NOMO-1 treated with dmso at 0.1 percent for 144 hours (cell line): ENCODE data around the gene SNN.

Experiments used
- DNase-seq: peaks from one replicate; lab custom pipeline; 2025; ENCODE audit not compliant: unreplicated experiment; lab: John Stamatoyannopoulos, UW

Gene SNN

DNA sequence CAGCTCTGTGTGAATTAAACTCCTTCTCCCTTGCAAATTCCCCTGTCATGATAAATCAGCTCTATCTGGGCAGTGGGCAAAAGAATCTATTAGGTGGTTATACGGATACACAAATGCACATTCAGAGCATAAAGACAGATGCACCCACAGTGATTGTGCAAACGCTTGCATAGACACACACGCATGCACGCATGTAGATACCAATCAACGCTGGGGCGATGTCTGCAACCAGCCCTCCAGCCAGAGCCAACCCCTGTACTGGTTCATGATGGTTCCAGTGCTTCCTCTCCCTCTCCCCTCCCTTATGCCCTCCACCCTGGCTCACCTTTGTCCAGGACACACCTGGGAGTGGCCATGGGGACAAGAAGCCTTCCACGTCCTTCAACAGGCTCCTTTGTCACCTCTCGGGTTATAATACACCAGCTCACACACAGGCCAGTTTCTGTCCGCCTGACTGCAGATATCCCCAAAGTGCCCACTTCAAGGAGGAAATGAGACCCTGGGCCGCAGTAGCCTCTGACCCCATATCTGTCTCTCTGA is 33.1 kb upstream of the SNN start:
- DNase-seq: no peak

DNA sequence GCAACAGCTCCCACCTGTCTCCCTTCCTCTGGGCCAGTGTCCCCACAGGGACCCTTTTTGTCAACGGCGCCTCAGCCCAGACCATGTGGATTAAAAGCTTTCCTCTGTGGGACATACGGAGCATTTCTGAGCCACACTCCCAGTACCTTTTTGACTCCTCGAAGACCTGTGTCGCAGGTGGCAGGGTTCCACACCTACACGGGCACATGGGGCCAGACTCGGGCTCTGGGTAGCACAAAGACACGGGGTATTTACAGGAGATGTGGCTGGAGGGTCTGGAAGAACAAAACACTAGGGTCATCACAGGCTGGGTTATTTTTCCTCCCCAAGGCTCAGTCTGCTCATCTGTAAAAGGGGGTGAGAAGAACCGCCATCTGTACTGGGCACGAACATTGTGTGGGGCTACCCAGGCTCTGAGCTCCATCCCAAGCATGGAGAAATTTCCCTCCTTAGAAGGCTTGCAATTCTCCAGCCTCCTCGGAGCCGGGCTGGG is 32.5 kb upstream of the SNN start:
- no peak for DNase-seq

DNA sequence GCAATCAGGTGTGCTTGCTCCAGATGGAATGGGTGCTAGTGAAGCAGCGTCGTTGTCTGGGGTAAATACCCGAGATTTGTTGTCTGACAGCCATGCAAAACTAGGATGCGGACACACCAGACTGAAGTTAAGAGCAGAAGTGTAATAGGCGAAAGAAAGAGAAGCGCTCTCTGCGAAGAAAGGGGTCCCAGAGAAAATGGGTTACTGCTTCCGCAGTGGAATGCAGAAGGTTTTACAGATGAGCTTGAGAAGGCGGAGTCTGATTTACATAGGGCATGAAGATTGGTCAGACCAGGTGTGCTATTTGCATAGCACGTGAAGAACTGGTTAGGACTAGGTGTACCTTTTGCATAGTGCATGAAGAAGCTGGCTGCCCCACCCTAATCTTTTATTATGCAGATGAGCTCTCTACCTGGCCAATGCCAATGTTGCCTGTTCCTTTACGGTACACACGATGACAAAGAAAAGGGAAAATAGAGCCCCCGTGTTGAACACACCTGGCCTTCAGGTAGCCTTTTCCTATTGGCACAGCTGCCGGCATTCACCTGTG is 32.0 kb upstream of the SNN start:
- DNase-seq: no peak

DNA sequence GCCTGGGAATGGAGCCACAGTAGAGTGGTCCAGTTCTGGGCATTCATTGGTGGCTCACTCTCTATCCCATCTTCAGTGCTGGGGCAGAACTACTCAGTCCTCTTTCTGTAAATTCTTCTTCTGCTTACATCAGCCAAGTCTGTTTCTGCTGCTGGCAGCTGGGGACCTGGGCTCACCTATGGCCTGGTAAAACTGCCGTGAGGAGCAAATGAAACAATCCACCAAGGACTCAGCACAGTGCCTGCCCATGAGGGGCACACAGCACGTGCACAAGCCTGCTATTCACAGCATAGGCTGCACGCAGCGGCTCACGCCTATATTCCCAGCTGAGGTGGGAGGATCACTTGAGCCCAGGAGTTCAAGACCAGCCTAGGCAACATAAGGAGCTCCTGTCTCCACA is 30.9 kb upstream of the SNN start:
- DNase-seq: no peak

DNA sequence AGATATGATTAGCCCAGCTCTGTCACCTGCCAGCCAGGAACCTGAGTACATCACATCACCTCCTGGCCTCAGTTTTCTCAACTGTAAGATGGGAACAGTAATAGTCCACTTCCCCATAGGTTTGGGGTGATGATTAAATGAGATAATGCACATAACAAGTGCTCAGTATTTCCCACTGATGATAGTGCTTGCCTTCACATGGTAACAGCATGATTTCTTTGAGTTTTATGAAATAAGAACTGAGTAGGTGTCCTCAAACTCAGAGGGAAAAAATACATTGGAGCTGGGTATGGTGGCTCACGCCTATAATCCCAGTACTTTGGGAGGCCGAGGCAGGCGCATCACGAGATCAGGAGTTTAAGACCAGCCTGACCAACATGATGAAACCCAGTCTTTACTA is 30.1 kb upstream of the SNN start:
- no peak for DNase-seq

DNA sequence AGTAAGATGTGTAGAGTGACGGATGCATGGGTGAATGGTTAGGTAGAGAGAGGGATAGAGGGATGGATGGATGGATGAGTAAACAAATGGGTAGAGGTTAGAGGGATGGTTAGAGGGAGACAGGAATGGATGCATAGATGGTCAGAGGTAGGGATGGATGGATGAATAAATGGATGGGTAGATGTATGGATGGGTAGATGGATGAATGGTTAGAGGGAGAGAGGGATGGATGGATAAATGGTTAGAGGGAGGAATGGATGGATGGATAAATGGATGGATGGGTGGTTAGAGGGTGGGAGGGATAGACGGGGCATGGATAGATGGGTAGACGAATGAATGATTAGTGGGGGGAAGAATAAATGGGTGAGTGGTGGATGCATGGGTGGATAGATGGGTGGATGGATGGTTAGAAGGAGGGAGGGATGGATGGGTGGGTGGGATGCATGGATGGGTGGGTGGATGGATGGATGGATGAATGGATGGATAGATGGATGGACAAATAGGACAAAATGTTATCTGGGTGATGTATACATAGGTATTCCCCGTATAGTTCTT is 29.2 kb upstream of the SNN start:
- no peak for DNase-seq

DNA sequence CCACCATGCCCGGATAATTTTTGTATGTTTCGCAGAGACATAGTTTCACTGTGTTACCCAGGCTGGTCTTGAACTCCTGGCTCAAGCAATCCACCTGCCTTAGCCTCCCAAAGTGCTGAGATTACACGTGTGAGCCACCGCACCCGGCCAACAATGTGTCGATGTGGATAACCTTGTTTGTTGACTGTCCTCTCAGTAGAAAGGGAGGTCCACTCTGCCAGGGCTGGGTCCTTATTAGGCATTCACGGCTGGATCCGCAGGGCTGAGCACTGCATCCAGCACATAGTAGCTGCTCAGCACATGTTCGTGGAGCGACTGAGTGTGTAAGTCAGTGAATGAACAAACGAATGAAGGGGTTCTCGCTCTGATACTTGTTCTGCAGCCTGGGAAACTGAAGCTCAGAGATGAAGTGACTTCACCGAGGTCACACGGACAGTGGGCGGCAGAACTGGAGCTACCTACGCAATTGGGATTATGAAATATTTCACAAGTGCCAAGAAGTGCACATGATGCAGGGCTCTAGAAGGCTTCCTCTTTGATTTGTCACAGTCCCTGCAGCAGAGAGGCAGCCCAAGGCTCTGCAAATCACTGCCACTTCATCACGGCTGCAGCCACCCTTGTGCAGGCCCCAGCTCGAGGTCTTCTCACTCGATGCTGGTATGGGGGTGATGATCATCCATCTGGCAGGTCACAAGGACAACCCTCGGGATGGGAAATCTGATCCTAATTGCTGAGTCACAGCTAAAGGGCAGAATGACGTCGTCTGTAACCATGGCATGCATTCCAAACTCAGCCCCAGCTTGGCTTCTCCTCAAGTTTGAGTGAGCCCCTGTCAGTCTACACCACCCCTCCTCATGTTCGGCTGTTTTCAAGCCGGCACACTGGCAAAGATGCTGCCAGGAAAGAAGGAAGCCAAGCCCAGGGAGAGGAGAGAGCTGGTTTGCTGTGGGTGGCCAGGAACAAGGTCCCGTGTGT is 28.0 kb upstream of the SNN start:
- peak; percentile 94 for DNase-seq

DNA sequence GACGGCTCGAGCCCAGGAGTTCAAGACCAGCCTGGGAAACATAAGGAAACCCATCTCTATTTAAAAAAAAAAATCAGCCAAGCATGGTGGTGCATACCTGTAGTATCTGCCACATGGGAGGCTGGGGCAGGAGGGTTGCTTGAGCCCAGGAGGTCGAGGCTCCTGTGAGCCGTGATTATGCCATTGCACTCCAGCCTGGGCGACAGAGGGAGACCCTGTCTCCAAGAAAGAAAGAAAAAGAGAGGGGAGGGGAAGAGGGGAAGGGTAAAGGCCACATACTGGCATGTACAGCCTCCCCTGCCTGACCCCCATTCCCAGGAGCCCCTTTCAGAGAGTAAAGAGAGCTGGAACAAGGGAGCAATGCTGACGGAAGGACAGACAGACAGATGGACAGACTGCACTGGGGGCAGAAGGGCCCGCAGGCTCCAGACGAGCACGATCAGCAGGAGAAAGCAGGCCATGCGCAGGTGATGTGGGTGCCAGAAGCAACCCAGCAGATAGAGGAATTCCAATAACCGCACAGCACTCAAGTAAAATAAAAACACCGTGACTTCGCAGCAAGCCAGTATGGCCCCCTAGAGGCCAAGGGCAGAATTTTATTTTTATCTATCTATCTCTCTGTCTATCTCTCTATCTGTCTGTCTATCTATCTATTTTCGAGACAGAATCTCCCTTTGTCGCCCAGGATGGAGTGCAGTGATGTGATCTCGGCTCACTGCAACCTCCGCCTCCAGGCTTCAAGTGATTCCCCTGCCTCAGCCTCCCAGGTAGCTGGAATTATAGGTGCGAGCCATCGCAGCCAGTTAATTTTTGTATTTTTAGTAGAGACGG is 27.1 kb upstream of the SNN start:
- DNase-seq: peak; percentile 63

DNA sequence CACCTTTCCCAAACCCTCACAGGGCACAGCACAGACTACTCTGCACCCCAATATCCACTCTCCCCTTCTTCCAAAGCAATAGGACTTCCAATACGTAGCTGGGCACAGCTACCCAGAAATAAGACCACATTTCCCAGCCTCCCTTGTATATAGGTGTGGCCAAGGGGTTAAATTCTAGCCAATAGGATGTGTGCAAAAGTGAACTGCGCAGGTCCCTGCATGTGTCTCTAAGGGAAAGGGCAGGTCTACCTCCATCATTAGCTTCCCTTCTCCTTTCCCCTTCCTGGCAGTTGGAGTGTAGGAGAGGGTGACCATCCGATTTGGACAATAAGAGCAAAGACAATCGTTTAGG is 25.5 kb upstream of the SNN start:
- no peak for DNase-seq

DNA sequence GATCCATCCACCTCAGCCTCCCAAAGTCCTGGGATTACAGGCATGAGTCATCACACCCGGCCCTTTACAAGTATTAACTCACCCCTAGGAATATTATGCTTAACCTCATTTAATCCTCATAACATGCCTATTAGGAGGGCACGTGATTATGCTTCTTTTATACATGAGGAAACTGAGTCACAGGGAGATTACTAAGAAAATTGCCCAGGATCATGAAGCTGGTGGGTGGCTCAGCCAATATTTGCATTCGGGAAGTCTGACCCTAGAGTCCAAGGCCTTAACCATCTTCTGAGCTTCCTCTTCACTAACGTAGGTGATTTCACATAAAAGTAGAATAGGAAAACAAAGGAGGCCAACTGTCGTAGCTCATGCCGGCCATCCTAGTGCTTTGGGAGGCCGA is 19.0 kb upstream of the SNN start:
- DNase-seq: no peak

DNA sequence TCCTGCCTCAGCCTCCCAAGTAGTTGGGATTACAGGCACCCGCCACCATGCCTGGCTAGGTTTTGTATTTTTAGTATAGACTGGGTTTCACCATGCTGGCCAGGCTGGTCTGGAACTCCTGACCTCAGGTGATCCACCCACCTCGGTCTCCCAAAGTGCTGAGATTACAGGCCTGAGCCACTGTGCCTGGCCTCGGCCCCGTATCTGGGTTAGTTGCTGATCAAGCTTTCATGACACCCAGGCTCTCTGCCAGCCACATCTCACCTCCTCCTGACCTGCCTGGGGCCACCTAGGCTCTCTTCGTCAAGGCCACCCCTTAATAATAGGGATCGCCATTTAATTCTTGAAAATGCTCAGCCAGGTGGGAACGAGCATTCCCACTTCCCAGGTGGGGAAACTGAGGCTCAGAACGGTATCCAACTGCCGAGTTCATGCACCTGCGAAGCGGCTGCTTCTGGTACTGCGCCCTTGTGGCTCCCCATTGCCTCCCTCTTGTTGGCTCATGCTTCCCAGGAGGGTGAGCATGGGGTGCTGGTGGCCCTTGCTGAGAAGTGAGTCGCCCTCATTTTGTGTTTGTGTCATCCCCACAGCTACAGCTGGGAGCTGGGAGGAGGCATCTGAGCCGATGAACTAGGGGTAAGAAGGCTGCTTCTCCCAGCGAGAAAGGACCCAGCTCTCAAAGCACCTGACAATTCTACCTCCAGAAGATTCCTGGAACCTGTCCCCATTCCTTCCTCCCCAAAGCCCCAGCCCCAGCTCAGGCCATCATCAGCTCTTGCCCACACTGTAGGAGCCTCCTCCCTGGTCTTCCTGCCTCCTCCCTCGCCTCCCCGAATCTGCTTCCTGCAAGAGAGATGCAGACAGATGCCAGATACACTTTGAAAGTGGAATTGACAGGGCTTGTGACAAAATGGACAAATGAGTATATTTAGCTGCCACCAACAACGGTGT is 17.3 kb upstream of the SNN start:
- no peak for DNase-seq

DNA sequence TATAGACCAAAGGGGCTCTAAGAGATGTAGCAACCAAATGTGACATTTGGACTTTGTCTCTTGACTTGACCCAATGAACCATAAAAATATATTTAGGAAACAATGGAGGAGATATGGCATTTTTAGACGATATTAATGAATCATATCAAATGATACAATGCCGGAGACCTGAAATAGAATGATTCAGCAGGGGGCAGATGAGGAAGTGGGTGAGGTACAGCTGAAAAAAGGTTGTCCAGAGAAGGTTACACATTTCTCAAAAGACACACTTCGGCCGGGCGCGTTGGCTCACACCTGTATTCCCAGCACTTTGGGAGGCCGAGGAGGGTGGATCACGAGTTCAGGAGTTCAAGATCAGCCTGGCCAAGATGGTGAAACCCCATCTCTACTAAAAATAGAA is 16.5 kb upstream of the SNN start:
- DNase-seq: no peak

DNA sequence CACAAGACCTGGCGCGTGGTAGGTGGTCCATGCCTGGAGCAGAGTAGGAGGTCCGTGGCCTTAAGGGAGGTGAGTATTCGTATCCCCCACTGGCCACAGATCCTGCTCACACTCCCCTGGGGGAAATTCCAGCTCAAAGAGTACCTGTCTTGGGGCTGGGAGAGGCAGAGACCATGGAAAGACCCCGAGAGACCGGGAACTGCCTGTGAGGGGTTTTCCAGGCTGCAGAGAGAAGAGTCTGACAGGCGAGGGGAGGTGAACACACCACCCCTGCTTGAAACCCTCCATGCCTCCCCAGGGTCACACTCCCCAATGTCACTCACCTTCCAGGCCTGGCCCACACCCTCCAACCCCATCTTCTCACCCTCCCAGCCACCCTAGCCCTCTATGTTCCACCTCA is 12.6 kb upstream of the SNN start:
- DNase-seq: no peak

DNA sequence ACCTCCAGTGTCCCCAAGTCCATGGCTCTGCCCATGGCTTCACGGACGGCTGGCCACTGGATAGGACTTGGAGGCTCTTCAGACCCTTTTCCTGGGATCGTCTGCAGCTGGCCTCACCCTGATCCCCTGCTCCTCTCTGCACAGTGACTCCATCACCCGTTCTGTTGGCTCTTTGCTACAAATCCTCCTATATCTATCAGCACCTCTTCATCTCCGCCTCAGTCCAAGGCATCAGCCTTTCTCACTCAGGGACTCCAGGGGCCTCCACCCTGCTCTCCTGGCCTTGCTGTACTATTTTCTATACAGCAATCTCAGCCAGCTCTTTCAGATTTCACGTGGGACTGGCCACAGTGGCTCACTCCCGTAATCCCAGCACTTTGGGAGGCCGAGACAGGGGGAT is 10.7 kb upstream of the SNN start:
- no peak for DNase-seq

DNA sequence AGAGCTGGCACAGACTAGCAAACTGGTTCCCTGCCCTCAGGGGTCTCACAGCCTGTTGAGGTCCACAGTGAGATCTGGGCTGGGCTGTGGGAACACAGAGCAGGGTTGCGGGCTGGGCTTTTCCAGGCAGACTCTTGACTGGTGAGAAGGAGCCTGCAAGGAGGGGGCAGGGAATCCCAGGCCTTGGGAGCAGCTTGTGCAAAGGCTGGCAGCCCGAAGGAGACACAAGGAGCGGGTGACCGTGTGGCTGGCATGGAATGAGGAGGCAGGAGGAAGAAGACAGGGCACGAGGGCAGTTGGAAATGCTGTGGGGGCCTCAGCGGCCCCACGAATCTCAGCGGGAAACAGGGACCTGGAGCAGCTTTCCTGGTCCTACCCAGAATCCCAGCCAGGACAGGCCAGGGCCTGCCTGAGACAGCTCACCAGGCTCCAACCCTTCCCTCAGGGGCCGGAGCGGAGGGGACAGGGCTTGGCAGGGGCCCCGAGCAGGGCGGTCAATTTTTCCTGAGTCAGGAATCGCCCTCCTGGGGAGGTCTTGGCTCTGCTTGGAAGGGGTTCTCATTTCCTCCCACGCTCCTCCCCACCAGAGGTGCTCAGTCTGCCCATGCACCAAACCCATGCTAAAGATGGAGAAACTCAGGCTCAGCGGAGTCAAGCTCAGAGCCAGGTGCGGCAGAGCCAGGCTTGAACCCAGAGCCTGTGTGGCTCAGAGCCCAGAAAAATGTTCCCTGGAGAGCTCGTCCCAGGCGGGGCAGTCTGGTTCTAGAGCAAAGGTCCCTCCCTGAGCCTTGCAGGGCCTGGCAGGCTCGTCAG is 9.2 kb upstream of the SNN start:
- no peak for DNase-seq

DNA sequence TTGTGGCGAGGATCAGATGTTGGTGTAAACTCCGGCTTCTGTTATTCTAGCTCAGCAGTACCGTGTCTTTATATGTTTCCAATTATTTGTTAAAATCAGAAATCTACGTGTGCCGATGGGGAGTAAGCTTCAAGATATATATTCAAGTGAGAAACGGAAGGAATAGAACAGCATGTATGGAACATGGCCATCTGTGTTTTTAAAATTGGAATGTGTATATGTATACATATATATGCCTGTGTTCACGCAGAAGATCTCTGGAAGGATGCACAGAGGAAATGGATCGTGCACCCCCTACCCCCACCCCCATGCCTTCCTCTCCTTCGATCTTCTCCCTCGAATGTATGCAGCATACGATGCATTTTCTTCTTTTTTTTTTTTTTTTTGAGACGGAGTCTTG is 7.7 kb upstream of the SNN start:
- DNase-seq: no peak

DNA sequence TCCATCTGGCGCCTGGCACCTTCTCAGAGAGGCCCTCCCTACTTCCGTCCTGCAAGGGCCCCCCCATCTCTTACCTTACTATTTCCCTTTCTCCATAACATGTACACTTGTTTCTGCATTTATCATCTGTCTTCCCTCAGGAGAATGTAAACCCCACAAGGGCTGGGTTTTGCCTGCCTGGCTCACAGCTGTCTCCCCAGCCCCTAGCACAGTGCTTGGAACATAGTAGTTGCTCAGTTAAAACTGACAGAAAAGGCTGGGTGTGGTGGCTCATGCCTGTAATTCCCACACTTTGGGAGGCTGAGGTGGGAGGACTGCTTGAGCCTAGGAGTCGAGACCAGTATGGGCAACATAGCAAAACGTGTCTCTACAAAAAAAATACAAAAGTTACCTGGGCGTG is 5.7 kb upstream of the SNN start:
- DNase-seq: no peak

DNA sequence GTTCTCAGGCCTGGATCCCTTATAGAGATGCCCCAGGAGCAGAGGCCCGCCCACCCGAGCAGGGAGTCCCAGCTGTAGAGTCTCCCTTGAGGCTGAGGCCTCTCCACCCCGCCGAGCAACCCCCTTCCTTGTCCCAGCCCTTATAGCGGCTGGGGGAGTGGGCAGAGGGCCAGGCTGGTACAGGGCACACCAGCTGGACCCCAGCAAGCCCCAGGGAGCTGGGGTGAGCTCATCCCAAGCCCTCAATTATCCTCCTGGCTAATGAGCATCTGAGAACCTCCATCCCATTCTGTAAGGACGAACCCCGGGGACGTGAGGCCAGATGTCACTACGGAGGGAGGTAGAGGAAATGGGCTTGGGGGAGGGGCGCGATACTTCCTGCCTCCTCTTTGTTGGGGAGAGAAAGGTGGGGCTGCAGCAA is 3.2 kb upstream of the SNN start:
- no peak for DNase-seq
